ENCODE data around the gene ACADVL. TPM values are rescaled to one million over a fixed set of nuclear protein-coding genes. Genes with fewer than 3 reads are reported as not detected.

Gene ACADVL
- total and polyA plus RNA-seq, 7 donors = 211 to 587 (median 353) TPM

DNA sequence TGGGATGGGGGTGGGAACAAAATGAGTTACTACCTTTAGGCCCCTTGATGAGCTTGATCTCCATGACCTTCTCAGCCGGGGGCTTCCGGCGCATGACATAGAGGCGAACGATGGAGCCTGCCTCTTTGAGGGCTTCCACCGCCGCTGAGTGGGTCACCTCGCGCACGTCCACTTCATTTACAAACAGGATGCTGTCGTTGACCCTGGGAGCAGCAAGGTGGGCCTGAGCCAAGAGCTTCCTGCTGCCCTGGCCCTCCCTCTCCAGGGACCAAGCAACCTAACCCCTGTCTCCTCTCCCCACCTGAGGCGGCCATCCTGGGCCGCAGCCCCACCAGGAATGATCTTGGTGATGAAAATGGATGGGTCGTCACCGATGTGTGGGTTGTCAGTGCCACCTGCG lies 16.3 kb upstream of the ACADVL start:
- peaks cover 0 to 29% (median 19%) of the 10 kb centered on the region in 4 donors for H3K4me1 ChIP-seq
- intact Hi-C loops (cut with DNase I) = no loop called here
- no peak for DNase-seq
- H3K27me3 ChIP-seq = no peaks in the 10 kb centered on the region
- H3K4me3 ChIP-seq = no peak overlapping the region
- no peak overlapping the region for H3K27ac ChIP-seq
- 94 to 95% methylated on average over 16 of the region's 16 CpGs for WGBS, 2 donors
- no peak for TF ChIP-seq POLR2AphosphoS5 (IDR thresholded peaks at IDR 0.05)
- TF ChIP-seq, protein P1, sequence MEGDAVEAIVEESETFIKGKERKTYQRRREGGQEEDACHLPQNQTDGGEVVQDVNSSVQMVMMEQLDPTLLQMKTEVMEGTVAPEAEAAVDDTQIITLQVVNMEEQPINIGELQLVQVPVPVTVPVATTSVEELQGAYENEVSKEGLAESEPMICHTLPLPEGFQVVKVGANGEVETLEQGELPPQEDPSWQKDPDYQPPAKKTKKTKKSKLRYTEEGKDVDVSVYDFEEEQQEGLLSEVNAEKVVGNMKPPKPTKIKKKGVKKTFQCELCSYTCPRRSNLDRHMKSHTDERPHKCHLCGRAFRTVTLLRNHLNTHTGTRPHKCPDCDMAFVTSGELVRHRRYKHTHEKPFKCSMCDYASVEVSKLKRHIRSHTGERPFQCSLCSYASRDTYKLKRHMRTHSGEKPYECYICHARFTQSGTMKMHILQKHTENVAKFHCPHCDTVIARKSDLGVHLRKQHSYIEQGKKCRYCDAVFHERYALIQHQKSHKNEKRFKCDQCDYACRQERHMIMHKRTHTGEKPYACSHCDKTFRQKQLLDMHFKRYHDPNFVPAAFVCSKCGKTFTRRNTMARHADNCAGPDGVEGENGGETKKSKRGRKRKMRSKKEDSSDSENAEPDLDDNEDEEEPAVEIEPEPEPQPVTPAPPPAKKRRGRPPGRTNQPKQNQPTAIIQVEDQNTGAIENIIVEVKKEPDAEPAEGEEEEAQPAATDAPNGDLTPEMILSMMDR (IDR thresholded peaks at IDR 0.05) = no peak
- no peak for TF ChIP-seq EP300 (IDR thresholded peaks at IDR 0.05)
- TF ChIP-seq POLR2A (IDR thresholded peaks at IDR 0.05) = no peak
- no peaks in the 10 kb centered on the region for H3K9me3 ChIP-seq
- peaks cover 0 to 39% (median 14%) of the 10 kb centered on the region in 4 donors for H3K36me3 ChIP-seq

DNA sequence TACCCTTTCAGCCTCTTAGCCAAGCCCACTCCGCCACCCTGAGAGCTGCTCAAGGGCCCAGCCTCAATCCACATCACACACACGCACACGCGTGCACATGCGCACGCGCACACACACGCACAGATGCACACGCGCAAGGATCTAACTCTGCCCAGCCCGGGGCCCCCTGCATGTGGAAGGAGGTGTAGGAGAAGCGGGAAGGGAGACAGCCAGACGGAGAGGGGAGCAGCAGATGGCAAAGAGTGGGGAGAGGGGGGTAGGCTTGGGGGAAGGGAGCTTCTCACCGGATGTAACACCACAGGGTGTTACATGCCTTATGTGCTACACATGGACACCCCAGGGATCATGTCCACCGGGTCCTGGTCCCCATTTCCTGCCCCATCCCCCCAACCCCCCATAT lies 15.4 kb upstream of the ACADVL start:
- H3K4me3 ChIP-seq = peak overlapping the region; percentile 31 to 61 (median 54)
- H3K36me3 ChIP-seq = peaks cover 0 to 32% (median 14%) of the 10 kb centered on the region in 4 donors
- intact Hi-C loops (cut with DNase I) = no loop called here
- peak overlapping the region; percentile 73 to 79 (median 76) for H3K27ac ChIP-seq
- H3K9me3 ChIP-seq = no peaks in the 10 kb centered on the region
- no peak for TF ChIP-seq POLR2AphosphoS5 (IDR thresholded peaks at IDR 0.05)
- TF ChIP-seq, protein P1 (IDR thresholded peaks at IDR 0.05) = no peak
- no peak for TF ChIP-seq POLR2A (IDR thresholded peaks at IDR 0.05)
- TF ChIP-seq EP300 (IDR thresholded peaks at IDR 0.05) = no peak
- H3K4me1 ChIP-seq = peaks cover 0 to 29% (median 19%) of the 10 kb centered on the region in 4 donors
- 79 to 80% methylated on average over 15 of the region's 15 CpGs for WGBS, 2 donors
- no peak for DNase-seq
- H3K27me3 ChIP-seq = no peaks in the 10 kb centered on the region

DNA sequence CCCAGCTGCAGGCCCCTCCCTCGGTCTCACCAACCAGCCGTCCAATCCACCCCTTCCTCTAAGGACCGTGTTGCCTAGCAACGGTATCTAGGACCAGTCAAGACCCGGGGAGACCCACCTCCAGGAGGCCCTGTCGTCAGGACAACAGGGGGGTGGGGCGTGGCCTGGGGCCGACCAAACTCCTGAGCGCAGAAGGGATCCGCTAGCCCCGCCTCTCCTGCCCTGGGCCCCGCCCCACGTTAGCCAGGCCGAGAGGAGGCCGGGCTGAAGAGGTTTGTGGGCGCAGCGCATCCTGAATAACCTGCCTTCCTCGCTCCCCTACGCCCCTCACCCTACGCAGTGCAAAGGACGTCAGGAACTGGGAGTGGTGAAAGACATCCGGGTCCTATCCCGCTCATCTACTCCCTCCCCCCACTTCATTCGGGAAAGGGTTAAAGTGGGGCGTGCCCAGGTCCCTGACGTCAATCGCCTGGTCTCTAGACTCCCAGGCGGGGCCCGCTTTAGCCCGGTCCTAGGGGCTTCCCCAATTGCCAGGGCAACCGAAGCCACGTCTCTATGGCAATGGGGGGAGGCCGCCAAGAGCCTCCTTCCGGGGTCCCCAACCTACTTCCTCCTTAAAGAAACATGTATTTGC lies 14.8 kb upstream of the ACADVL start:
- WGBS, 2 donors = 0 to 1% methylated on average over 34 of the region's 34 CpGs
- peak; percentile 94 for DNase-seq
- H3K4me1 ChIP-seq = peaks cover 0 to 29% (median 19%) of the 10 kb centered on the region in 4 donors
- intact Hi-C loops (cut with DNase I) = no loop called here
- TF ChIP-seq POLR2A (IDR thresholded peaks at IDR 0.05) (no peak), POLR2AphosphoS5 (IDR thresholded peaks at IDR 0.05) (peak in 3 of 4 donors; percentile 51 to 66 (median 52)), EP300 (IDR thresholded peaks at IDR 0.05) (peak in 2 of 4 donors; percentile 17 to 74)
- no peaks in the 10 kb centered on the region for H3K9me3 ChIP-seq
- H3K4me3 ChIP-seq = peak overlapping the region; percentile 31 to 61 (median 54)
- H3K27ac ChIP-seq = peak overlapping the region; percentile 73 to 79 (median 76)
- no peaks in the 10 kb centered on the region for H3K27me3 ChIP-seq
- peaks cover 0 to 29% (median 14%) of the 10 kb centered on the region in 4 donors for H3K36me3 ChIP-seq

DNA sequence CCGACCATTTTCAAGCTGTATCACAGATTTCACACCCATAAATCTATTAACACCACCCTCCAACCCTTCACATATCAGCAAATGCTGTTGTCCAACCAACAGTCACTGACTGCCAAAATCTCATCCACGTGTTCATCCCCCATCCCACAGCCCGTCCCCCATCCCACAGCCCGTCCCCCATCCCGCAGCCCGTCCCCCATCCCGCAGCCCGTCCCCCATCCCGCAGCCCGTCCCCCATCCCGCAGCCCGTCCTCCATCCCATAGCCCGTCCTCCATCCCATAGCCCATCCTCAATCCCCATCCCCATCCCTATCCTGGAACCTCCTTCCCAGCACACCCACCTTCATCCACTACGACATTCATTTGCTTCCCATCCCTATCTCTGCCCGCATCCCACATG lies 14.2 kb upstream of the ACADVL start:
- Histone ChIP-seq H3K36me3 (peaks cover 0 to 29% (median 14%) of the 10 kb centered on the region in 4 donors), H3K4me1 (peaks cover 0 to 29% (median 19%) of the 10 kb centered on the region in 4 donors), H3K27me3 (no peaks in the 10 kb centered on the region), H3K4me3 (peak overlapping the region; percentile 31 to 61 (median 54)), H3K27ac (peak overlapping the region; percentile 73 to 79 (median 76)), H3K9me3 (no peaks in the 10 kb centered on the region)
- no peak for DNase-seq
- WGBS, 2 donors = 53% methylated on average over 15 of the region's 15 CpGs
- intact Hi-C loops (cut with DNase I) = no loop called here
- TF ChIP-seq EP300 (IDR thresholded peaks at IDR 0.05) (no peak), POLR2AphosphoS5 (IDR thresholded peaks at IDR 0.05) (no peak), POLR2A (IDR thresholded peaks at IDR 0.05) (no peak)
- TF ChIP-seq, protein P1 (IDR thresholded peaks at IDR 0.05) = no peak

DNA sequence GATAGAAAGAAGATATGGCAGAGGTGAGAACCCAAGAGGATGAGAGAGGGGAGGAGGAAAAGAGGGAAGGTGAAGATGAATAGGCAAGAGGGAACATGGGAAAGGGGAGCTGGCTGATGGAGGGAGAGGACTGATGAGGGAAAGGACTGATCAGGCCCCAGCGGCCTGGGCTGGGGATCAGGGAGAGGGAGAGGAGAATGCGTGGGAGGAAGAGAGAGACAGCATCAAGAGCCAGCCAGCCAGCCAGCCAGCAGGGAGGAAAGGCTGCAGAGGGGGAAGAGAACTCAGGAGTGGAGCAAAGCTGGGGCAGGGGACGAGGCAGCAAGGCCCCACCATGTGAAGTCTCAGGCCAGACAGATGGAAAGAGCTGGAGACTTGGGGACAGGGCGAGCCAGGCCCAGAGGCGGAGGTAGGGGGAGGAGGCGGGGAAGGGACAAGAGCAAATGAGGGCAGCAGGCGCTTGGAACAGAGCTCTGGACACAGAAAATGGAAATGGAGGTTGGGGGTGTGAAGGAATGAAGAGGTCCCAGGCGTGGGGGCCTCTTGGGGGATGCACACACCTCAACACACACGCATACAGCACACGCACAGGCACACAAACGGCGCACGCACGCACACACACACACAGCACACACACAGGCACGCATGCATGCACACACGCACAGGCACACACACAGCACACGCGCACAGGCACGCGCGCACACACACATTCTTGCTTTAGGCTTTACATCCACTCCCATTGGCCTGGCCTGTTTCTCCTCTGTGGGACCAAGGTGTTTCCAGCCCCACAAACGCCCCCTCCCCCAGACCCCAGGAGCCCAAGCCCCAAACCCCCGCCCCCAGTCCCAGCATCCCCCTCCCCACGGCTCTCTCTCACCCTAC lies 12.4 kb upstream of the ACADVL start:
- Histone ChIP-seq H3K9me3 (no peaks in the 10 kb centered on the region), H3K36me3 (peaks cover 0 to 16% (median 12%) of the 10 kb centered on the region in 4 donors), H3K27me3 (no peaks in the 10 kb centered on the region), H3K4me3 (no peak overlapping the region), H3K4me1 (peaks cover 0 to 40% (median 31%) of the 10 kb centered on the region in 4 donors), H3K27ac (peak overlapping the region in 3 of 4 donors; percentile 18 to 26 (median 24))
- intact Hi-C loops (cut with DNase I) = no loop called here
- no peak for TF ChIP-seq EP300 (IDR thresholded peaks at IDR 0.05)
- TF ChIP-seq, protein P1 (IDR thresholded peaks at IDR 0.05) = no peak
- no peak for TF ChIP-seq POLR2AphosphoS5 (IDR thresholded peaks at IDR 0.05)
- no peak for TF ChIP-seq POLR2A (IDR thresholded peaks at IDR 0.05)
- 84 to 89% methylated on average over 24 of the region's 24 CpGs for WGBS, 2 donors
- DNase-seq = no peak

All from sigmoid colon (tissue), 7 donors.